GM18499 (cell line): ENCODE measurements around the gene CRB2.

ENCODE experiments used
- ATAC-seq: cut with Tn5 transposase; IDR thresholded peaks from one replicate; pipeline ENCODE4 v1.9.1; 2021; ENCODE audit warnings: moderate number of reproducible peaks; ENCODE audit not compliant: insufficient read depth, unreplicated experiment

CRB2 gene

DNA sequence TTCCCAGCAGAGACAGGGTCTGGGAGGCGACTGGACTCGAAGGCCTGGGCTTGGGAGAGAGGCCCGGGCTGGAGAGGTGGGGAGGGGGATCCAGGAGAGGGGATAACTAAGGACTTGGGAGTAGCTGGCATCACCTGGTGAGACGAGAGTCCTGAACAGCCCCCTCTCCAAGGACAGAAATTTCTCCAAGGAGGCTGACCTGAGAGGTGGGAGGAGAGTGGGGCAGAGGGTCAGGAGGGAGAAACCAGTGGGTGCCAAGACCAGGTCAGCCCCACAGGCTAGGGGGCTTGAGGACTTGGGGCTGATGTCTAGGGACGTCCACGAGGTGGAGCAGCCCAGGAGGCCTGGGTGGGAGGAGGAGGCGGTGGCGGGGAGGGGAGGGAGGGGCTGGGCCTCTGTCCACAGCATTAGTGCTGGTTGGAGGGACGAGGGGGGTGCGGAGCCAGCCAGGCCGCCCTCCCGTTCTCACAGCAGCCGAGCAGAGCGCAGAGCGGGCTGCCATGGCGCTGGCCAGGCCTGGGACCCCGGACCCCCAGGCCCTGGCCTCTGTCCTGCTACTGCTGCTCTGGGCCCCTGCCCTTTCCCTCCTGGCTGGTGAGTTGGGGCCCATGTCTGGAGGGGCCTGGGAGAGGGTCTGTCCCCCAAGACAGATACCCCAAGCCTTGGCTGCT, at the start of gene CRB2:
CRB2 (plus strand) TSS at position 437 of the 671 bp plus-strand sequence; CDS start at position 501, 64 bp downstream.
- no peak for ATAC-seq

DNA sequence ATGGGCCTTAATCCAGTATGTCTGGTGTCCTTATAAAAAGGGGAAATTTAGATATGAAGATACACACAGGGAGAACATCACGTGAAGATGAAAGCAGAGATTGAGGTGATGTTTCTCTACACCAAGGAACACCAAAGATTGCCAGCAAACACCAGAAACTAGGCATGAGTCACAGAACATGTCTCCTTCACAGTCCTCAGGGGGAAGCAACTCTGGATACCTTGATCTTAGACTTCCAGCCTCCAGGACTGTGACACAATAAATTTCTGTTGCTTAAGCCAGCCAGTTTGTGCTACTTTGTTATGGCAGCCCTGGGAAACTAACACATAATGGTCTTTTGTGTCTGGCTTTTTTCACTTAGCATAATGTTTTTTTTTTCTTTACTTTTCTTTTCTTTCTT, 46.4 kb upstream of the CRB2 start:
- ATAC-seq = no peak

DNA sequence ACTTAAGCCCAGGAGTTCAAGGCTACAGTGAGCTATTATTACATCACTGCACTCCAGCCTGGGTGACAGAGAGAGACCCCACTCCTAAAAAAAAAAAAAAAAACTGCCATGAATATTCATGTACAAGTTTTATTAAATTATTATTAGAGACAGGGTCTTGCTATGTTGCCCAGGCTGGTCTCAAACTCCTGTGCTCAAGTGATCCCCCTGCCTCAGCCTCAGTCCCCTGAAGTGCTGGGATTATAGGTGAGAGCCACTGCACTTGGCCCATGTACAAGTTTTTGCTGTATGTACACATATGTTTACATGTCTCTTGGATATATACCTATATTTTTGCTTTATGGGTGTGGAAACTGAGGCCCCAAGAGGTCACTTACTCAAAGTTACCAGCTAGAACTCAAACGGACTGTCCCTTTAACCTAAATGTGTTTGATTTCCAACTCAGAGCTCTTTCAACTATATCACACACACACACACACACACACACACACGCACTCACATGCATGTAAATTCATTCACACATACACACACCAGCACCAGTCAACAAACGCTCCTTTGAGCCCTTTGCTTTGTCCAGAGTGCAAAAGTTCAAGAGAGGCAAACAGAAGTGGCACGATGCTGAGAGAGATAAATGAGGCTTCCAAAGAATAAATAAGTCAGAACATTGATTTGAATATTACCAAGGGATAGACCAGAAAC, 45.3 kb upstream of the CRB2 start:
- ATAC-seq = no peak

DNA sequence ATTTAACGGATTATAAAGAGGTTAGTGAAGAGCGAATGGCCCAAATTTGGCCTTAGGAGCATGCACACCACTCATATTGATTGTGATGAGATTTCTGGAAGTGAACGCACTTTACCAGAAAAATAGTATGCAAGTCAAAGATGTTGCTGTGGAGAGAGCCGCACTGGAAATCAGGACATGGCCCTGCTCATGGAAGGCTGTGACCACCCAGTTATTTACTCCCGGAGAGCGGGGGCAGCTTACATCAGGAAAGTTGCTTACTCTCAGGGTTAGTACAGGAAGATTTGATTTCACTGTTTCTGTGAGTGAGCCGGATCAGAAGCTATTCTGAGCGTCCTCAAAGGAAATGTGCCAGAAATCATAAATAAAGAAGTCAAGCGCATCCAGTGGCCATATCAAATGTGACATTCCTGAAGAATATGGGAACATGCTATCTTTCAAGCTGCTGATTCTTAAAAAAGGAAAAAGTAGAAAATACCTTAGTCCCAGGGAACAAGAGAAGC, 44.7 kb upstream of the CRB2 start:
- ATAC-seq = no peak

DNA sequence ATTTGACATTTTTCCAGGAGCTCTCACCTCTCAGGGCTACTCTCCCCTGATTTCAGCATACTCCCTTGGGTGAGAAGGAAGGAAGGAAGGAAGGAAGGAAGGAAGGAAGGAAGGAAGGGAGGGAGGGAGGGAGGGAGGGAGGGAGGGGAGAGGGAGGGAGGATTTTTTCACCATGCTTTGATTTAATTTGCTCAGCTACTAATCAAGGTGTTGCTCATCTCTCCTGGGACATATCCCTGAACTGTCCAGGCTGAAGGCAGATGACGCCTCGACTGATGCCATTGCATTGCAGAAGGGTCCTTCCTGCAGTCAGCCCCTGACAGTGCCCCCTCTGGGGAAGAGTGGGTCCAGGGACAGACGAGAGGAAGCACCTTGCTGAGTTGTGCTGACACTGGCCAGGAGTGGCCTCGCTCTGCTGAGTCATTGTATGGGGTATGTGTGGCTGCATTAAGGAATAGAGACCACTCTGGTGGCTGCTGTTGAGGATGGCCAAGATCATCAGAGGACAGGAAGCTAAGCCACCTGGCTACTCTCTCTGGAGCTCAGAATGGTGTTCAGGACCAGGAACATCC, 43.6 kb upstream of the CRB2 start:
- no peak for ATAC-seq

DNA sequence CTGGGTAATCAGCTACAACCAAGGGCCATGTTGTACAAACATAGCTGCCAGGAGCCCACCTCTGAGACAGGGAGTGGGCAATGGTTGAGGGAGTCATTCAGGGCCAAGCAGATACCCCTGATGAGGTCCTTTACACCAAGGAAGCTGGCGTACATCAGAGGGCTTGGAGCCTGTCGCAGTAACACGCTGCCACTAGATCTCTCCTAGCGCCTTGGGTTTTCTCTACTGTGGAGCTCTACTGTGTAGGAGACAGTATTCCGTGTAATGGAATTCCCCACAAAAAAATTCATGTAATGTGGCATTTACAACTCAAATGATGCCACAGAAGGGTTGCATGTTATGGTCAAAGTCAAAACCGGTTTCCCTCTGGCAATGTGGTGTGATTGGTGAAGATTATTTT, 41.4 kb upstream of the CRB2 start:
- ATAC-seq = no peak

DNA sequence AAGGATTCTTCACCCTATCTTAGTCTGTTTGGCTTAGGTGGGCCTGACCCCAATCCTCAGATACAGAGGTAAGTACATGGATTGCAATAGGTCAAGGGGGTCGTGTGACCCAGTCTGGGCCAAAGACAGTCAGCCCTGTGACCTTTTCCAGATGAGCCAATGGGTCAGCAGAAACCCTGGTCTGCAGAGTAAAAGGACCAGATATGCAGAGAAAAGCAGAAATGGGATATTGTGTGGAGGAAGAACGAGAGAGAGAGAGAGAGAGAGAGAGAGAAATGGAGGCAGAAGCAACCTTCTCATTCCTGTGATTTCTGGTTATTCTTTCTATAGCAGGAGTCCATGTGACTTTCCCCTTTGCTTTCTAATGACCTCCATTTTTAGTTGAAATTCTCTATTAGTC, 40.4 kb upstream of the CRB2 start:
- ATAC-seq = no peak

DNA sequence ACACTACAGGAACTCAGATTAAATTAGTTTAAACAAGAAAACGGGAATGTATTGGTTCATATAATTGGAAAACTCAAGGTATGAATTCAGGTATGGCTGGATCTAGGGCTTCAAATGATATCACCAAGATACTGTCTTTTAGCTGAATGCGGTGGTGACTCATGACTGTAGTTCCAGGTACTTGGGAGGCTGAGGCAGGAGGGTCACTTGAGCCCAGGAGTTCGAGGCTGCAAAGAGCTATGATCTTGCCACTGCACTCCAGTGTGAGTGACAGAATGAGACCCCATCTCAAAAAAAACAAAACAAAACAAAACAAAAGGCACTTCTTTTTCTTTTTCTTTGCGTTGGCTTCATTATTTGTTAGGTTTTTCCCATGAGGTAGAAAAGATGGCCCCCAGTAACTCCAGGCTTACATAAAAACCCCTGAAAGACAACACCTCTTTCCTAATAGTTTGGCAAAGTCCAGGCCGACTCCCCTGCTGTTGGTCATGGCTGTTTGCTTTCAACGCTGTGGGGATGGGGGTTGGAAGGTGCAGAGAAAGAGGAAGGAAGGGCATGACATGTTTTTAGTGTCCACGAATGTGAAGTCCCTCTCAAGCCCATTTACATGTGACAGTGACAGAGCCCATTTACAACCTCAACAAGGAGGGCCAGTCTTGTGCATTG, 39.8 kb upstream of the CRB2 start:
- no peak for ATAC-seq

DNA sequence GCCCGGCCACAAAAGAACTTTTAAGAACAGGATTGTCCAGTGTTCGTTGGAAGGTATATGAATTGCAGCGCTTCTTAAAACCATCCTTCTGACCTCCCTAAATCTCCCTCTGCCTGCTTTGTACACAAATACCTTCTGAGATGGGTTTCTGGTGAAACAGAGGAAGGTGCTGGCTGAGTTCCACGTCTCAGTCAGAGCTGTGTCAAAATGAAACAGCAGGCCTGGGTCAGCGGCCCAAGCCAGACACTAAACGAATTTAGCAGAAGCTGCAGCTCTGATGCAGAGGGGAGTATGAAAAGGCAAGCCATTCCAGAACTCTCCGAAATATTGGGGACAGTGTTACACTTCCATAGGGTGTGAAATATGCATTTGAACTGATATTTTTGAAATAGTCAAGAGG, 37.8 kb upstream of the CRB2 start:
- ATAC-seq = peak; percentile 37

DNA sequence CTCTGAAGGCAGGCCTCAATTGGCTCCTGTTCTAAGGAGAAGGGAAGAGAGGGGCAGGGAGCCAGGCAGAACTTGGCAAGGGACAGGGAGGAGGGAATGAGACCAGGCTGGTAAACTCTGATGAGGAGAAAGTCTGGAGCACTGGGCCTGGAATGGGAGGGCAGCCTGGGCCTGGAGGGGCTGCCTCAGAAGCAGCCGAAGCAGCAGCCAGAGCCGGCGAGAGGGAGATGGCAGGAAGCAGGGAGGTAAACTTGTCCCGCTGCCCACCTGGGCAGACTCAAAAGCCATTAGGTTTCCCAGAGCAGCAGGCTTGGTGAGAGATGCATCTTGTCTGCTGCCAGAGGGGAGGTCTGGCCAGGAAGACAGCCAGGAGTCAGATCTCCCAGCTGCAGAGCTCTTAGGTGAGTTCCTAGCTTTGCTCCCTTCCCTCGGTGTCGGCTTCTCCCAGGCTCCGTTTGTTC, 37.0 kb upstream of the CRB2 start:
- no peak for ATAC-seq

DNA sequence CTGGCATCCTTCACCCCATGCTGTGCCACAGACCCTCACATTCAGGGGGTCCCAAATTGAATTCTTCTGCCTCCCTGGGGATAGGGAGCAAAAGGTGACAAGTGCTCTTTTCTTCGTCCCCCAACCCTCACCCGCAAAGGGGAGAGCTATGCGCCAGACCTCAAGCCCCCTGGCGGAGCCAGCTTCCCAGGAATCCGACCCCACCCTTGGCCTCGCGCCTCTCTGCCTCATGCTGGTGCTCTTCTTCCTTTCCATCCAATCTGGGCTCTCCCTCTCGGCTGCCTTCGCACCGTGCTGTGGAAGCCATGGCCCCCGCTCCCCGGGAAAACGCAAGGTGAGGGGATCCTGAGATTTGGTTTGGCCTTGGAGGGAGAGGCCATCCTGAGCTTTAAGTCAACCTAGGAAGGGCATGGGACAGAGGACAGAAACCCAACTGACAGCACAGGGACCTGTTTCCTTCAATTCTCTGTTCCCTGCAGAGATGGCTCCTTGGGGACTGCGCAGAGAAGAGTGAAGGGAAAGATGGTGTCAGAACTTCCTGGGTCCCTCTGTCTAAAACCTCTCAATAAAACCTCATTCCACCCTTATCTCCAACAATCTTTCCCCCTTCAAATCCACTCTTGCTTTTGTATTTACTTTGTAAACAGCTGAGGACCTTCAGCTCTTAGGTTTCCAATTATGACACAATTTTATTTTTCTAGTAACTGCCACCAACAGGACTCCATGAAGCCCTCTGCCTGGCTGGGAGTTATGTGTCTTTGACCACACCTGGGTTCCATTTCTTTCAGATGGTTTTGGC, 36.3 kb upstream of the CRB2 start:
- no peak for ATAC-seq

DNA sequence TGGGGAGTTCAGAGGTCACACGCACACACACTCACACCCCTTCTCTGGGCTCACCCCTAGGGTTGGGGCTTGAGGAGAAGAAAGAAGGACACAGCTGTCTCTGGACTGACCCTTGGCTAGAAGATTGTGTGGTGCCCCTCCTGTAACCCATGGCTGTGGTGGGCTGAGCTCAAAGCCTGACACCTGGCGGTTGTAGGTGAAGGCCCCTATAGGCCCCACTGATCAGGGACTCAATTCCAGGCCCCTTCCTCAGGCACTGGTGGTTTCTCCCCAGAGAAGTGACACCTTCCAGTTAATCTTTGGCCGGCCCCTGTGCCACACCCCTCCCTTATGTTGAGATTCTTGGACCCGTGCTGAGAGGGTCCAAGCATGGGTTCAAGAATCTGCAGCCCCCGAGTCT, 35.2 kb upstream of the CRB2 start:
- no peak for ATAC-seq

DNA sequence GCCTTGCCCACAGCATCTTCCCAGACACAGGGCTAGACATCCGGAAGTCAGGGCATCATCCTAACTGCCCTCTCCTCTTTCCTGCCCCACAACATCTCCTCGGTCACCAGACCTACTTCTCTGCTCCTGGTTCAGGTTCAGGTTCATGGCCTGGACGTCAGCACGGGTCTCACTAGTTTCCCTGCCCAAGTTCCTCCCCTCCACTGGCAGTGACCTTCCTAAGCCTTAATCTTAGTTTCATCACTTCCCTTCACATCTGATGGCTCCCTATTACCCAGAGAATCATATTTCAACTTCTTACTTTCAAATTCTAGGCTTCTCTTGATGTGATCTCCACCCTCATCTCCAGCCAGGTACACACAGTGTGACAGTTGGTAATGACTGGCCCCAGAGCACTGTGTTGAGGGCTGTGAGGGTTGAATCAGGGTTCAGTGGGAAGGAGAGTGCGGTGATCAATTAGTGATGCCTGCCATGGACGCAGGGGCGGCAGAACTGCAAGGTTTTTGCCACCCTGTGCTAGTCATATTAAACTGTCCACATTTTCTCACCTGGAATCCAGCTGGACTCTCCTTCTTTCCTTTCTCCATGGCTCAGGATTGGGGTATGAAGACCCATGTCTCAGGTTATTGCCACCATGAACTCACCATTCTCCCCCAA, 34.3 kb upstream of the CRB2 start:
- no peak for ATAC-seq

DNA sequence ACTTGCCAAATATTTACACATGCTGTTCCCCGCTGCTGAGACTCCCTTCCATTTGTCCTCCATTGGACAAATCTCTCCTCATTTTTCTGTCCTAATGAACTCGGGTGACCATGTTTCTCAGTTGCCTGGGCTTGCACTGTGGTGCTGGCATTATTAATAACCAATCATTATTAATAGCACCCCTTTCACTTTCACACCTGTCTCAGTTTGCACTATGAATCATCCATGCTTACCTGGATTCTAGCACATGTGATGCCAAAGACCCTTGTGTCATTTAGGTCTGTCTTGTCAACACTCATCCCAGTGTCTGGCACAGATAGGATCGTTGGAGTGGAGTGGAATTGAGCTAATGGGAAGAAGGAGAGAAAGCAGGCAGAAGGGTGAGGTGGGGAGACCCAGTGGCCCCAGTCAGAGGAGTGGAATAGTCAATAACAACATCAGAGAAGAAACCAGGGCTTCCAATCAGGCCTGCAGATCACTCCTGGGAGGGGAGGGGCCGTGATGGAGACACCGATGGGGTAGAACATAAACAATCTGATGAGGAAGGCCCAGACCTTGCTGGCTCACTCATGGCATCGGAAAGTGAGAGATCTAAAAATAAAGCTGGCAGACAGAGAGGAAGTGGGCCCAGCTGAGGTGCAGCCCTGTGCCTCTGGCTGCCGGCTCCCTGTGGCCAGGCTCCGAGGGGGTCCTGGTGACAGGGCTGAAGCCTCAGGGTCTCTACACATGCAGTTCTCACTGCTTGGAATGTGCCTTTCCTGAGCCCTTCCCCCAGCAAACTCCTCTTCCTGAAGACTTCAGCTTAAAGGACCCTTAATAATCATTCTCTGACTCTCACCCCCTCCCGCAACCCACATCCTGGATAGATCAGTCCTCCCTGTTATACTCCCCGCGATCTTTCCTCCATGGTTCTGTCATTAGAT, 33.5 kb upstream of the CRB2 start:
- no peak for ATAC-seq

DNA sequence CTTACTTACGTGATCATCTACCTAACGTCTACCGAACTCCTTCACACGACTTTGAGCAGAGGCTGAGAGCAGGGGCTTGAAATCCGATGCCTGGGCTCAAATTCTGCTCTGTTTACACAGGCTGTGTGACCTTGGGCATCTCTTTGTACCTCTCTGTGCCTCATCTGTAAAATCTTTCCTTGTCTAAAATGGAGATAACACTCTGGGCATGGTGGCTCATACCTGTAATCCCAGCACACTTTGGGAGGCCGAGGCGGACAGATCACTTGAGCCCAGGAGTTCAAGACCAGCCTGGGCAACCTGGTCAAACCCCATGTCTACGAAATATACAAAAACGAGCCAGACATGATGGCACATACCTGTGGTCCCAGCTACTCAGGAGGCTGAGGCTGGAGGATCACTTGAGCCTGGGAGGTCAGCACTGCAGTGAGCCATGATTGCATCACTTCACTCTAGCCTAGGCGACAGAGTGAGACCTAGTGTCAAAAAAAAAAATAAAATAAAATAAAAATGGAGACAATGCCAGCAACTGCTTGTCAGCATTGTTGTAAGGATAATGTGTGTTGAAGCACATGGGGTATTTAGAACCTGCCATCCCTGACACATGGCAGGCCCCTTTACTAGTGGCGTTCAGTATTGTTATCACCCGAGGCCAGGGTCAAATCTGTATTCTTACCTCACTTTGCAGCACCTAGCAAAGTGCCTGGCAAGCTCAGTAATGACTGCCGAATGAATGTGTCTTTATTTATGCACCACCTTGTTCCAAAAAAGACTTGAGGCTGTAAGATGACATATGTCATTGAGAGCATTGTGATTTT, 32.6 kb upstream of the CRB2 start:
- ATAC-seq = no peak

DNA sequence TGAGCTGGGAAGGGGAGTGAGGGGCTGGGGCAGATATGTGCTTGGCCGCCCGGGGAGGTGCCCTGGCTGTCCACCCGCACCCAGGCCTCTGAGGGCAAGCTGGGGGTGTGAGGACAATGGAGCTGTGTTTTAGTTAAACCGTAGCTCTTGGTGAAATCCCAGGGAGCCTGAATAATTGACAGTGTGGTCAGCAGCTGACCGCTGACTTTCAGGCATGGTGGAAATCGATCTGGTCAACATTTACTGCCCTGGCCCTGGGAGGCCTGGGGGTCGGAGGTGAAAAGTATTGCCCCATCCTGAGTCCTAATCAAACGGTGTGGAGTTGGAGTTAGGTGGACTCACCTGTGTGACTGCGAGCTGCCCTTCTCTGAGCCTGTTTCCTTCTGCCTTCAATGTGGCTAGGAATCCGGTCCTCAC, 31.2 kb upstream of the CRB2 start:
- no peak for ATAC-seq

DNA sequence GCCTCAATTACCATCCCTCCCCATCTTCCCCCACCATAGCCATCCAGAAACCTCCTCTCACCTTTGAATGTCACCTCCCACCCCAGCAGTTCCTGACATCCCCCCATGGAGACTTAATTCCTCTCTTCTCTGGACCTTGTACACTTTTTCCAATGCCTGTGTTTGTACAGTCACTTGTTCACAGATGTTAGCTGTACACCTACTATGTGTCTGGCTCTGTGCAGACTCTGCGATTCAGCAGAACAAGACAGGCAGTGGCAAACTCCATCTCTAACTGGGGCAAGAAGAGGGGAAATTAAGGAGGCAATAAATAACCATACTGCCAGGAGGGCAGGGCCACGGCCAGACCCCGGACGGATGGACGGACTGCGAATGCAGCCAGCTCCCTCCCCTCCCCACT, 29.8 kb upstream of the CRB2 start:
- no peak for ATAC-seq

DNA sequence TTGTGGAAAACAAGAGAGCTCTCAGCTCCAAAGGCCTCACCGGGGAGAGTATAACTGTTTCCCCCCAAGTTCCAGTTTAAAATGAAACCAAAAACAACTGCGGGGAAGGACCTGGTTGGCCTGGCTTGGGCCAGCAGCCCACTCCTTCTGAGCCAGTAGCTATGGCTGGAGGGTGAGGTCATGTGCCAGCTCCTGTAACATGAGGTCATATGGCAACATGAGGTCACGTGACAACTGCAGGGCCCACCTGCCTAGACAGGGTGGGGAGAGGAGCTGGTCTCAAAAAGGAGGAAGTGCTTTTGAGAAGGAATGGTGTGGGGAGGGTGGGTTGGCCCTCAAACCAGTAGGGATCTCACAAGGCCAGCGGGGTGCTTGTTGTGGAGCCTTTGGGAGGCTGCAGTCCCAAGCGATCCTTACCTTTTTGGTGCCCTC, 29.3 kb upstream of the CRB2 start:
- ATAC-seq = no peak
